GM19099 (cell line): ENCODE measurements around the gene CFI.

Experiments used
- POLR2A ChIP-seq: IDR thresholded peaks from 3 replicates; pipeline ENCODE4 v1.6.1; 2011; ENCODE audit warnings: low read depth; ENCODE audit not compliant: insufficient read length; ENCODE audit errors: extremely low read depth

CFI gene

DNA sequence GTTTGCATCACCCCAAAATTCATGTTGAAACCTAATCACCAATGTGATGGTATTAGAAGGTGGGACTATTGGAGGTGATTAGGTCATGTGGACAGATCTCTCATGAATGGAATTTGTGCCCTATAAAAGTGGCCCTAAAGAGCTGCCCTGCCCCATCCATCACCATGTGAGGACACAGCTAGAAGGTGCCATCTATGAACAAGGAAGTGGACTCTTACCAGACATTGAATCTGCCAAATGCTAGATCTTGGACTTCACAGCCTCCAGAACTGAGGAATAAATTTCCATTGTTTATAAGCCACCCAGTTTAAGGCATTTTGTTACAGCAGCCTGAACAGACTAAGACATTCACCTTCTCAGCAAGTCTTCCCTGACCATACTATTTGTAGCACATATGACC, 79.4 kb downstream of the CFI start:
- TF ChIP-seq POLR2A: no peak

GRCh38 chr4:109721033-109721432, 80.8 kb downstream of the CFI start:
- no peak for TF ChIP-seq POLR2A

DNA sequence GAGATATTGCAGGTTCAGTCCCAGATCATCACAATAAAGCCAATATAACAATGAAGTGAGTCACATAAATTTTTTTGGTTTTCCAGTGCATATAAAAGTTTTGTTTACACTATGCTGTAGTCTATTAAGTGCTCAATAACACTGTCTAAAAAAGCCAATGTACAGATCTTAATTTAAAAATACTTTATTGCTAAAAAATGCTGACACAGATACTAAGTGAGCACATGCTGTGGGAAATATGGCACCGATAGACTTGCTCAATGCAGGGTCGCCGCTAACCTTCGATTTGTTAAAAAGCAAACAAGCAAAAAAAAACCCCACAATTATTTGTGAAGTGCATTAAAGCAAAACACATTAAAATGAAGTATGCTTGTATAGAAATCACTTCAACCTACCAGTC, 82.2 kb downstream of the CFI start:
- TF ChIP-seq POLR2A: no peak

GRCh38 chr4:109718759-109719158, 83.0 kb downstream of the CFI start:
- no peak for TF ChIP-seq POLR2A

DNA sequence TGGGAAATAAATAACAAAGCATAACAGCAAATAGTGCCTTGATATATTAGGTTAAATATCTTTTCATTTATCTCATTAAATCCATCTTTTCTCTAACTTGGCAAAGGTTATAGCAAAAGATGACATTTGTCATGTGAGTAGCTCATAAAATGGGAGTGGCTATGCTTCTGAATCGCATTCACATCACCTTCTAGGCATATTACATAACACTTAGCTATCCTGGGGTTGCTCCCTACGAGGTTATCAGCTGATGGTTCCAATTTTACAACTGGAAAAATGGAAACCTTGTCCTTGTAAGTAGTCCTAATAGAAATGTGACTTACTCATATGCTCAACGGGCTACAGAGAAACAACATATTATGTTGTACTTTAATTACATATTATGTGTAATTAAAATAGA, 88.3 kb downstream of the CFI start:
- no peak for TF ChIP-seq POLR2A

DNA sequence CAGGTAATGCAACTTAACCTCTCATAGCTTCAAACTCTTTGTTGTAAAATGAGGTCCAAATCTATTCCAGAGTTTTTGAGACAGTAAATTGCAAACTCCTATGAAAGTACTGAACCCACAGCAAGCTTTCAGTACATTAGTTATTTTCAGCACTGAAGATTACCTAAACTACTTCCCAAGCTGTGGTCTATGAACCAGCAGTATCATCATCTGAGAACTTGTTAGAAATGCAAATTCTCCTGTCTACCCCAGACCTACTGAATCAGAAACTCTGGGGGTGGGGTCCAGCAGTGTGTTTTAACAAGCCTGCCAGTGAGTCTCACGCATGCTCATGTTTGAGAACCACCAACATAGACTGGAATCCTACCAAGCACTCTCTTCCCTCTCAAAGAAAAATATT, 92.8 kb downstream of the CFI start:
- no peak for TF ChIP-seq POLR2A

DNA sequence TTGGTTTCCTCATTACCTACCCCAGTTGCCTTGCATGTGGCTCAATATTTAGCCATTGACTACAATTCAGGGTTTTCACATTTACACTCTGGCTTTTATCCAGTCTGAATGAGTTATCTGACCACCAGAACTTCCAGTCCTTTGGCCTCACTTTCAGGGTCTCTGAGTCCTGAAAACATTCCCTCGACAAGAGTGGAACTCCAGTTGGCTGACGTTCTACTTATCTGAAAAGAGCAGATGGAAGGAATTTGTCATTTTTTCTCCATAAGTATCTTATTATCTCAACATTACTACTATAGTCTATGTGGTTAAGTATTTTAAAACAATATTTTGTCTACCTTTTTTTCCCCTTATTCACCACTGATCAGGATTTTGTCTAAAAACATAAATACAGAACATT, 93.4 kb downstream of the CFI start:
- TF ChIP-seq POLR2A: no peak

GRCh38 chr4:109703664-109704361, 98.0 kb downstream of the CFI start:
- no peak for TF ChIP-seq POLR2A

DNA sequence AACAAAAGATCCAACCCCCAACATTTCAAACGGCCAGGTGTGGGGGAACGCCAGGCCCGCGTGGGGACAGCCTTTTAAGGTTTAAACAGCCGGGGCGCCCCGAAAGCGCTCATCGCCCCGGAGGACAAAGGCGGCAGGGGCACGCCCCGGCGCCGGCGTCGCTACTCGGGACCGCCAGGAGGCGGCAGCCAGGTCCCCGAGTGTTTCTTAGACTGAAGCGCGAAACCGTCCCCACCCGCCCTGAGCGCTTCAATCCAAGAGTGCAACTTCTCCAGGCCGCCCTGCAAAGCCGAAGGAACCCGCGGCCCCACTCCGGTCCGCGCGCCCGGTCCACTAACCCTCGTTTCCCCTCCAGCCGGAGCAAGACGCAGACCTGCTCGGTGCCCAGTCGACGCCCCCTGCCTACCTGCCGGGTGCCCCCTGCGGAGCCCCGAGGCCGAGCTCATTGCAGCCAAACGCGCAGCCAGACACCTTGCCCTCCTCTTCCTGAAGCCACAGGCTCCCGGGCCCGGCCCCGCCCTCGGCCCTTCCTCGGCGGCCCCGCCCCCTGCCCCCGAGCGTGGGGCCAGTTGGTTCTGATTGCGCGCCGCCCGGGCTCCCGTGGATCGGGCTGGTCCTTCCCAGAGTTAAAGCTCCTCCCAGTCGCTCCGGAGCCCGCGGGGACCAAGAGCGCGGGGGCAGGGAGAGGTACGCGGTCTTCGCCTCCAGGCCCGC, 98.7 kb downstream of the CFI start, which contains the start of gene CASP6:
CASP6 (minus strand) TSS at position 496 of the 714 bp plus-strand sequence; CDS start at position 446, 50 bp downstream.
- peak; percentile 70 for TF ChIP-seq POLR2A

DNA sequence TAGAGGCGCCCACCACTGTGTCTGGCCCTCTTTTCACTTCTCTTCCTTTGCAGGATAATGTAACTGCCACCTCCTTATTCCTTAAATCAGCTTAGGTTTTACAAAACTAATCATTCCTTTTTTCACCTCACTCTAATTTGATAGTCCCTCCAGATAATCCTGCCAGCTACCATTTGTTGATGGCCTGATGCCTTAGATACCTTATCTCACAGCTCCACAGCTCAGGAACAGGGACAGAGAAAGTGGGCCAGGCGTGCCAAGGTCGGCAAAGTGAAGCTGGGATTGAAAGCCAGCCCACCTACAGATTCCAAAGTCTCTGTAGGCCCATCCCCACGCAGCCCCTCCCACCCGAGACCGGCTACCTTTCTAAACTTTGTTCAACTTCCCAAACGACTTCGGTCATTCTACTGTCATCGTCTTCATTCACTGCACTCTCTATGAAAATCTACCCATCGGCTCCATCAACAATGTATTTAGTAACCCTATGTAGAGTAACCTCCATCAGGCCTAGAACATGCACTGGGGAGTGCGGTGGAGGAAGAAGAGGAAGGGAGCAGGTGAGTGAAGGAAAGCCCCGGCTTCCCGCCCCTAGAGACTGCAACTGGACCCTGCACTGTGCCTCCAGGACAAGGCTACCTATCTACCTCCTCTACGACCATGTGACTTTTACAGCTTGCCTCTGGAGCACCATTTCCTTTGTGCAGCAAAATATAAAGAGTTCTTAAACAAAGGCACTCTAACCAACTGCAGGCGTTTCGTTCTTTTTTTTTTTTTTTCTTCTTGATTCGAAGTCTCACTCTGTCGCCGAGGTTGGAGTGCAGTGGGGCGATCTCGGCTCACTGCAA, 100.0 kb downstream of the CFI start:
- no peak for TF ChIP-seq POLR2A

GRCh38 chr4:109699553-109700225, 102.1 kb downstream of the CFI start:
- TF ChIP-seq POLR2A: no peak

DNA sequence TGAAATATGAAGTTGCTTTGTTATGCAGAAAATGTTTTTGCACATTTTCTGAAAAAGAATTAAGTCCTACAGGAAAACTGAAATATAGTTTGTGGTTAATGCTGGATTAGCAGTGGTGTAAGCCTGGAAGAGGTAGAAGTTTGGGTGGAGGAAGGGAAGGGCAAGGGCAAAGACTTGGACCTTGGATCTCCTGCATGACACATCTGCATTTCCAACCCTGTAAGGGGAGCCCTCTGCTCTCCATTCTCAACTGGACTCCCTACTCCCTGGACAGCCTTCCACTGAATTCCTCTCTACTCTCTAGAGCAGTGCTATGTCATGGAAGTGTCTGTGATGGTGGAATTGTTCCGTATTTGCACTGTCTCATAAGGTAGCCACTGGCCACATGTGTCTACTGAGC, 103.1 kb downstream of the CFI start:
- no peak for TF ChIP-seq POLR2A

DNA sequence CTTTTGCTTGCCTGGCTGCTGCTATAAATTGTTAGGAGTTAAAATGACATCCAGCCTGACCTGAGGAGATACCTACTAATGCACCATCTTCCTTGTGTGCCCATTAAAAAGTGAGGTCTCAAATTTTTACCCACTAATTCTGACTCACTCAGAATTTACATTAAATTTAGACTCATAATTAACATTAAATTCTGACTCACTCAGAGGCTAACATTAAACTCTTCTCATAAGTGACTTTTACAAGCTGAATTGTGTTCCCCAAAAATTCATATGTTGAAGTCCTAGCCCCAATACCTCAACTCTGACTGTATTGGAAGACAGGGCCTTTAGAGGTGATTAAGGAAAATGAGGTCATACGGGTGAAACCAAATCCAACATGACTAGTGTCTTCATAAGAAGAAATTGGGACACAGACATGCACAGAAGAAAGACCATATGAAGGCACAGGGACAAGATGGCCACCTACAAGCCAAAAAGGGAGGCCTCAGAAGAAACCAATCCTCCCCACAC, 110.3 kb downstream of the CFI start:
- TF ChIP-seq POLR2A: no peak
